Fibroblast of the conjunctiva (primary cell): Measurements from ENCODE around the gene MICALL2.

Experiments
- DNase-seq: peaks from one replicate; pipeline ENCODE4 v3.0.0-alpha.2; 2010; ENCODE audit warnings: low read depth

MICALL2 gene

GRCh38 chr7:1413936-1414639, 45.2 kb downstream of the MICALL2 start:
- DNase-seq, result no peak

DNA sequence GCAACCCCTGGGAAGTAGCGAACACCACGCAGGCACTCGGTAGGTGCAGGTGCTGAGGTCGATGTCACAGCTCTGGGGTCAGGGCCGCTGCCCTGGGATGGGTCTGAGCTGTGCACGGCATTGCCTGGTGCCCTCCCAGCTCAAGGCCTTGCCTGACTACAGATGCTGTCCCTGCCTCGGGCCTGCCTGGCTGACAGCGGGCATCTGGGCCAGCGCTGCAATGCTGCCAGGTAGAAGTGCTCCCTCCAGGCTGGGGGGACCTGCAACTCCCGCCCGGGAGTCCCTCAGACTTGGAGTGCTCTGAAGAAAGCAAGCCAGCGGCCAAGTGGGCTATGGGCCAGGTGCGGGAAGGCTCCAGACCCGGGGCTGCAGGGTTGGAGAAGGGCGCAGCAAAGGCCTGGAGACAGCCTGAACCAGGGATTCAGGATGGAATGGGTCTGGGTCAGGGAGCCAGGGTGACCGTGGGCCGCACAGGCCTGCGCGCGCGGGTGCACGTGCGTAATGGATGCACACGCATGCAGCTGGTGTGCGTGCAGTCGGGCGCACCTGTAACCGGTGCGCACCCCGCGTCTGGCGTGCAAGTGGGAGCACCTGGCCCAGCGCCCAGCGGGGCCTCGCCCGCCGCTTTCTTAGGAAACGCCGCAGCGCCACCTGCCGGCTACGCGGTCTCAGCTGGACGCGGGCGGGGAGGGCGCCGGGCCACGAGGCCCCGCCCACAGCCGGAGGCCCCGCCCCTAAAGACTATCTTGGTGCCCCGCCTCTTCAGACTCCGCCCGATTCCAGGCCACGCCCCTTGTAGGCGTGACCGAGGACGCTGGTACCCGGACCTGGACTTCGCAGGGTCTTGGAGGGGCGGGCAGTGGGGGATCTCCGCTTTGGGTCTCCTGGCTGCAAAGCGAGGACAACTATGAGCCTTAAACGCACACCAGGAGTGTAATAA, 46.7 kb downstream of the MICALL2 start:
- peak; percentile 70 for DNase-seq

GRCh38 chr7:1411414-1411813, 47.9 kb downstream of the MICALL2 start:
- DNase-seq, result no peak

DNA sequence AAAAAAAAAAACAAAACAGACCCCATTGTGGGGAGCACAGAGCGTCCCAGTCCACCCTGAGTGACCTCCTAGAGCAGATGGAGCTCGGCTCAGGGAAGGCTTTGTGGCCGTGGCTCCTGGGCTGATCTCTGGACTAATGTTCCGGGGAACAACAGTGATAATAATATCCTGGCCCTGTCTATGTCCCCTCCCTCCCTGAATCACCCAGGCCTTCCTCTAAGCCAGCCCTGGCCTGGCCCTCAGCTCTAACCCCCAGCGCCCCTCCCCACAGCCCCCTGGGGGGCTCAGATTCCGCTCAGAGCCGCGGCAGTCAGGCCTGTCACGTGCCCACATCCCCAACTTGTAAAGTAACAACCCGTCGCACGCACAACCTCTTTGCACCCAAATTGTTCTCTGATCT, 48.3 kb downstream of the MICALL2 start:
- DNase-seq, result no peak

GRCh38 chr7:1409555-1409954, 49.7 kb downstream of the MICALL2 start:
- DNase-seq, result no peak

DNA sequence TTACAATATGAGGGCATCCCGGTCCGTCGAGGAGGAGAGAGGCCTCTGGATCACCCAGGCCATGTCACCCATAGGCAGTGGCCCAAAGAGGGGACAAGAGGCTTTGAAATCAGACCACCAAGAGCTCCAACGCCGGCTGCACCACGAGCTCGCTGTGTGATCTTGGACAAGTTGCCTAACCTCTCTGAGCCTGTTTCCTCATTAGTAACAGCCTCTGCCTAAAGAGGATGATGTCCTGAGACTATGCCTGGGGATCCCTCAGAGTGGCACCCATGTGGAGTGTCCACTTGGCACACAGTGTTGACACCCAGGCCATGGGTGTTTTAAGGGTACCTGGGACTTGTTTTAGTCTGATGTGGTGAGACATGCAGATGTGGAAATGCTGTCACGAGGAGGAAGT, 50.8 kb downstream of the MICALL2 start:
- DNase-seq, result no peak

DNA sequence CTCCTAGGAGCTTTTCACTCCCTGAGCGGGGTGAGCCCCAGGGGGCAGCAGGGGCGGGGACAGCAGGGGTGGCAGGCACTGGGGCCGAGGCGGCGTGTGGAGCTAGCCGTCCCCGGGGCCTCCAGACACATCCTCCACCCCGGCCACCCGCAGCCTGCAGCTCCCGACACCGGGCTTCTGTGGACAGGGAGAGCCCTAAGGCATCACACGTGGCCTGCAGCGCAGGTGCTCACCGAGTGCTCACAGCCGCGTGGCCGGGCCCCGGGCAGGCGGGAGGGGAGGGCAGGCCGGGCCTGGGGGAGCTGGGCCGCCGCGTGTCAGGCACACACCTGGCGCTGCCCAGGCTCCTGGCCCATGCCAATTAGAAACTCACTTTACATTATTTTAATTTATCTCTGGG, 51.4 kb downstream of the MICALL2 start:
- no peak for DNase-seq

GRCh38 chr7:1404898-1405548, 54.2 kb downstream of the MICALL2 start:
- no peak for DNase-seq

DNA sequence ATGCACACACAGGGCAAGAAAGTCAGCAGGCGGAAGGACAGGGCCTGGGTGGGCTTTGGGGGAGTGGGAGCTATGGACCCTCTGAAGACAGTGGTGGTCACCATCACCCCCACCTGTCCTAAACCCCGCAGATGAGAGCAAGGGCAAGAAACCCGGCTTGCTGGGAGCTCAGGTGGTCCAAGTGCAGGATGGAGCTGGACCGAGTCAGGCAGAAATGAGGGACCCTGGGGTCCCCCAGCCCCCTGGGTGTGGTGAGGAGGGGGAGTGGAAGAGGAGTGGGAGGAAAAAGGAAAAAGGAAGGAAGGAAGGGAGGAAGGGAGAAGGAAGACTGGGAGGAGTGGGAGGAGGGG, 54.8 kb downstream of the MICALL2 start:
- DNase-seq, result no peak

DNA sequence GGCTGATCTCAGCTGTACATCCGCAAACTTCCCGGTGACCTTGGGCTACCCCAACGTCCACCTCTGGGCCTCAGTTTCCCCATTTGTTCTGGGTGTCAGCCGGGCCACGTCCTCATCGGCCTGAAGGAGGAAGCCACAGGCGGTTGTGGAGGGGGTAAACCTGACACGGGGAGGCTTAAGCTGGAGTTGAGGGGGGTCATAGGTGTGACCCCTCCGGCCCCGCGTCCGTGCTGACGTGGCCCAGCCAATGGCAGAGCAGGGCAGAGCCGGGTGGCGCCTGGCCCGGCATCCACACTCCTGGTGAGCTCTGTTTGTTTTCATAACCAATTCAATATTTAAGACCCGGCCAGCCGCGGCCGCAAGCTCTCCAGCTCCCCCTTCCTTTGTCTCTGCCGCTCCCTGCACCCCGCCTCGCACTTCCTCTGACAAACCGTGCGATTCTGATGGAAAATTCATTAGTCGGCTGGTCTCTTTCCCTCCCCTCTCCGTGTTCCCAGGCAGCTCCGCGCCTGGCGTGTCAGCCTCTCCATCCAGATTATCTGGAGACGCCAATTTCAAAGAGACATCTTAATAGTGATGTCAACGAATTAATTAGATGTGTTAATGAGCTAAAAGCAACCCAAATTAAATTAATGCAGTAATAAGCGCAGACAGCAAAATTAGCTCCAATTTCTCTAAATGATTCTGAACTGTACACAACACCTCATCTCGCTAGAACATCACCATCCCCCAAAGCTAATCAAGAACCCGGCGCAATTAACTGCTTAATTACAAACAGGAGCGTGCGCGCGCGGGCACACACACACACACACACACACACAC, 55.4 kb downstream of the MICALL2 start:
- no peak for DNase-seq

- no peak for DNase-seq
Observed at GRCh38 chr7:1402791-1403637, 56.3 kb downstream of the MICALL2 start.

GRCh38 chr7:1402110-1402790, 57.0 kb downstream of the MICALL2 start:
- no peak for DNase-seq

DNA sequence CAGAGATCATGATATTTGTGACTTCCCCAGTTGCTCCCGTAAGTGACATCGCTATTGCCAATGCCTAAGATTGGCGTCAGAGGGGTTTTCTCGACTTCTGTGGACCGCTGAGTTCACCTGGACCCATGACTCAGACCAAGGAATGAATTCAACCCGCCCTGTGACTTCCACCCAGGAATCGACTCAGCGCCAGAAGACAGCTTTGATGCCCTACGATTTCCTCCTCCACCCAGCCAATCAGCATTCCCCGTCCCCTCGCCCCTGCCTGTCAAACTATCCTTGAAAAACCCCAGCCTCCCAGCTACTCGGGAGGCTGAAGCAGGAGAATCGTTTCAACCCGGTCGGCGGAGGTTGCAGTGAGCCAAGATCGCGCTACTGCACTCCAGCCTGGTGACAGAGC, 58.3 kb downstream of the MICALL2 start:
- DNase-seq, result no peak

DNA sequence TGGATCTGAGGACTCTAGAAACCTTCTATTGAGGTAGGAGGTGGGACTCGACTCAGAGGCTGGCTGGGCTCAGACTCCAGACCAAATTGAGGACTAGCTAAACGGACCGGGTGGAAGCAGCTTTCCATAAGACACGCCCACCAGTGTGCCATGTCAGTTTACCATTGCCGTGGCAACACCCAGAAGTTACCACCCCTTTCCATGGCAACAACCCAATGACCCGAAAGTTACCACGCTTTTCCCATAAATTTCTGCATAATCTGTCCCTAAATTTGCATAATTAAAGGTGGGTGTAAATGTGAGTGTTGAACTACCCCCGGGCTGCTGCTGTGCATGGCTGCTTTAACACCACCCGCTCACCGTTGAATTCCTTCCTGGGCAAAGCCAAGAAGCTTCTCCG, 58.9 kb downstream of the MICALL2 start:
- no peak for DNase-seq

- DNase-seq, result no peak
Observed at GRCh38 chr7:1397491-1398327, 61.6 kb downstream of the MICALL2 start.

- DNase-seq, result no peak
Observed at GRCh38 chr7:1396195-1396594, 63.1 kb downstream of the MICALL2 start.

GRCh38 chr7:1395211-1396070, 63.8 kb downstream of the MICALL2 start:
- no peak for DNase-seq

- DNase-seq, result no peak
Observed at GRCh38 chr7:1394371-1394770, 64.9 kb downstream of the MICALL2 start.

DNA sequence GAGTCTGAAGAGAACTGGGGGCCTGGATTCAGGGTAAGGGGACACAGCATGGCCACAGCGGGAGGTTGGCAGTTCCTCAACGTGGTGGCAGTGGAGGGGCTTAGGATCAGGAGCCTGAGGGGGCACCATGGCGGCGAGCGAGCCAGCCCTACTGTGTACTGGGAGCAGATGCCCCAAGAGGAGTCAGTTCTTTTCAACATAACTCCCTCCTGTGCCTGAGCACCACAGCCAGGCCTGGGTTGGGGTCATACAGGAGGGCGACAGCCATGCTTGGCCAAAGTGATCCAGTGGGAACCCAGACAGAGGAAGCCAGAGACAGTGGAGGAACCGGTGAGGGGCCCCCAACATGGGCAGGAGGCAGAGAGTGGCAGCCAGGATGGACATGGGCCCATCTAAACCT, 65.8 kb downstream of the MICALL2 start:
- no peak for DNase-seq
